SK-N-MC (cell line): ENCODE data around the gene CORO1C.
"Not testable (repeated sequence)": the region's sequence is repeated elsewhere in the genome, so short reads cannot be mapped to it uniquely, and the experiment has no call there.

Experiments used
- DNase-seq: peaks from one replicate; pipeline ENCODE4 v3.0.0-alpha.2; 2011; ENCODE audit warnings: low read depth, low spot score
- H3K27ac ChIP-seq: fragments of 200-600 bp; sonication (generic); 2 replicates; pipeline ENCODE4 v1.5.1; 2016; ENCODE audit warnings: mixed run types
- H3K36me3 ChIP-seq: fragments of 200-600 bp; sonication (generic); 2 replicates; pipeline ENCODE4 v1.6.1; 2017; ENCODE audit warnings: antibody characterized with exemption, low read length, mixed read lengths; ENCODE audit not compliant: insufficient read depth
- H3K4me3 ChIP-seq: fragments of 200-600 bp; sonication (generic); 2 replicates; pipeline ENCODE4 v1.5.1; 2016
- H3K9ac ChIP-seq: fragments of 200-600 bp; sonication (generic); 2 replicates; pipeline ENCODE4 v1.8.0; 2017; ENCODE audit warnings: mixed run types, mixed read lengths; ENCODE audit not compliant: insufficient read length
- H3K9me3 ChIP-seq: fragments of 200-600 bp; sonication (generic); 2 replicates; pipeline ENCODE4 v1.6.1; 2017; ENCODE audit warnings: low read depth, mild to moderate bottlenecking, antibody characterized with exemption, low read length, moderate library complexity, mixed read lengths
- EZH2 ChIP-seq: fragments of 200-600 bp; sonication (generic); IDR thresholded peaks from one replicate; pipeline ENCODE4 v1.6.1; 2017; ENCODE audit warnings: antibody characterized with exemption
- FOXP2 ChIP-seq: optimal IDR thresholded peaks from 2 replicates; pipeline ENCODE3; 2011; ENCODE audit warnings: mild to moderate bottlenecking, moderate library complexity; ENCODE audit not compliant: insufficient read depth; ENCODE audit errors: extremely low read length, control extremely low read depth
- POLR2AphosphoS5 ChIP-seq: IDR thresholded peaks from 2 replicates; pipeline ENCODE4 v1.6.1; 2012; ENCODE audit warnings: mild to moderate bottlenecking, low read depth, low read length, borderline replicate concordance

CORO1C gene

DNA sequence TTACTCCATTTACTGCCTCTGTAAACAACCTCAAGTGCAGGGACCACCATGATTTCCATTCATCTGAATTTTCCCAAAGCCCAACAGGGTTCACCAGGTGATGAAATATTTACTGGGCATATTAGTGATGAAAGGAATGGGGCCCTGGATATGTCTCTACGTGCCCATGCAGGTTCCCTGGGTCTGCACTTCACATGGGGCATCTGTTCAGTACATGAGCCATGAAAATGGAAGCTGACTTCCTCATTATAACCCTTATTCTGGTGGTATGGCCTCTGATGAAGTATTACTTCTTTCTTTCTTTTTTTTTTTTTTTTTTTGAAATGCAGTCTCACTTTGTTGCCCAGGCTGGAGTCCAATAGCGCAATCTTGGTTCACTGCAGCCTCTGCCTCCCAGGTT is 26.5 kb upstream of the CORO1C start:
- Histone ChIP-seq H3K9me3 (no peaks in the 10 kb centered on the region), H3K36me3 (no peaks in the 10 kb centered on the region), H3K4me3 (no peak overlapping the region), H3K27ac (no peak overlapping the region), H3K9ac (no peak overlapping the region)
- no peak for TF ChIP-seq EZH2
- no peak for TF ChIP-seq POLR2AphosphoS5
- TF ChIP-seq FOXP2: no peak
- DNase-seq: no peak

DNA sequence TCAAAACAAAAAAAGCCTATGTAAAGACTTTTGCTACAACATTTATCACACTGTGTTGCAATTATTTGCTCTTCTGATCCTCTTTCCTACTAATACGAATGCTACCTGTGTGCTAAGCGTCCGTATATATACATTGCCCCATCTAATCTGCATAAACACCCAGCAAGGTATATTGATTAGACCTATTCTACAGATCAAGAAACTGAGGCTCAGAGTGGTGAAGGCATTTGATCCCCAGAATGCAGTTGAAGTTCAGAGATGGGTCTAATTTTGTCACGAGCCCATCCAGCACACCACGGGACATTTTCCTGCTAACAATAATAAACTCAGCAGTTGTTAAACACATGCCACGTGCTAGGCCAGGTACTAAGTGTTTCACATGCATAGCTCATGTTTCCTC is 25.1 kb upstream of the CORO1C start:
- Histone ChIP-seq H3K9ac (no peak overlapping the region), H3K27ac (no peak overlapping the region), H3K9me3 (no peaks in the 10 kb centered on the region), H3K36me3 (no peaks in the 10 kb centered on the region), H3K4me3 (no peak overlapping the region)
- TF ChIP-seq FOXP2 (no peak), POLR2AphosphoS5 (no peak), EZH2 (no peak)
- no peak for DNase-seq

GRCh38 chr12:108755481-108755880 is 24.2 kb upstream of the CORO1C start:
- no peak for DNase-seq
- Histone ChIP-seq H3K9ac (no peak overlapping the region), H3K9me3 (no peaks in the 10 kb centered on the region)

DNA sequence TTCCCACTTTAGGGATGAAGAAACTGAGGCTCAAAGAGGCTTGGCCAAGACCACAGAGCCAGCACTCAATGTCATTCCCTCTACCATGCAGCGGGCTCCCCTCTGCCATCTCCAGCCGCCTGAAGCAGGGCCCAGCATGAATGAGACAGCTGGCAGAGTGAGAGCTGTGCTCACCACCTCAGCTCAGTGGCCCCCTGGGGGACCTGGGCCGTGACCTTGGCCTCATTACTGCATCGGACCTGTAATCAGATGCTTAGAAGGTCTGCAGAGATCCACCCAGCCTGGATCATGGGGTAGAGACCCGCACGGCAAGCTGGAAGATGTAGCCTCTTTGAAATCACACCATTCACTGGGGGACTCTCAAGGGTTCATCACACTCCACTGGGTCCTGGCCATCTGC is 22.7 kb upstream of the CORO1C start:
- Histone ChIP-seq H3K27ac (no peak overlapping the region), H3K4me3 (no peak overlapping the region), H3K36me3 (no peaks in the 10 kb centered on the region), H3K9me3 (no peaks in the 10 kb centered on the region), H3K9ac (no peak overlapping the region)
- no peak for DNase-seq
- TF ChIP-seq EZH2 (no peak), POLR2AphosphoS5 (no peak), FOXP2 (no peak)

More at GRCh38 chr12:108755481-108755880, 24.2 kb upstream of the CORO1C start:
- H3K36me3 ChIP-seq: no peaks in the 10 kb centered on the region
- H3K4me3 ChIP-seq: no peak overlapping the region
- no peak for TF ChIP-seq POLR2AphosphoS5
- no peak for TF ChIP-seq FOXP2
- TF ChIP-seq EZH2: no peak
- no peak overlapping the region for H3K27ac ChIP-seq

DNA sequence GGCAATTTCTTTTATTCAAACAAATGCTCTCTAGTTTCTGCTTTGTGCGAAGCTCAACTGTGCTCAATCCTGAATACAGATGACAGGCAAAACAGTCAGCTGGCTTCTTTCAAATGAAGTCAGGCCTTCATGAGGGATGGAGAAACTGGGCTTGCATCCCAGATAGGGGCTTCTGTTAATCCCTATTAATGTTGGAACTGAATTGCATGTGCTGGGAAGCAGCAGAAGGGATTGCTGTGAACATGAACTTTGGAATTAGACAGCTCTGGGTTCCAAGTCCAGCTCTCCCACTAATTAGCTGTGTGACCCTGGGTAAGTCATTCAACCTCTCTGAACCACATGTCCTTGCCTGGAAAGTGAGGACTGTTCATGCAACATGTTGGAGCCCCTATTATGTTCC is 21.1 kb upstream of the CORO1C start:
- Histone ChIP-seq H3K27ac (0 out of 2 replicates have a peak overlapping the region, but pooled peaks have one; percentile 40), H3K9me3 (no peaks in the 10 kb centered on the region), H3K36me3 (no peaks in the 10 kb centered on the region), H3K9ac (no peak overlapping the region), H3K4me3 (no peak overlapping the region)
- DNase-seq: no peak
- TF ChIP-seq FOXP2 (no peak), POLR2AphosphoS5 (no peak), EZH2 (no peak)

DNA sequence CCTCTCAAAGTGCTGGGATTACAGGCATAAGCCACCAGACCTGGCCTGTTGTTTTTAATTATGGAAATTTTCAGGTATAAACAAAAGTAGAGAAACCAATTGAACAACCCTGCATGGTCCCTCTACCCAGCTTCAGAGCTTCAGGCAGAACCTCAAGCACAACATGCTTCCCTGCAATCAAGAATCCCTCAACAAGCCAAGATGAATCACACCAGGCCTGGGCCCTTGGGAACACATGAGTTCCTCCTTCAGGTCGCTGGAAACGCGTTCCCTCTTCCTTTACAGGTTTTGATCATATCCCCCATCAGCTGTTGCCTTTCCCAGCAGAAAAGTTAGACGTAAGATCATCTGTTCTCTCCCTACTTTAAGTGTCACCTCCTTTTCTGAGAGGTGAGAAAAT is 20.5 kb upstream of the CORO1C start:
- TF ChIP-seq FOXP2 (no peak), POLR2AphosphoS5 (no peak), EZH2 (no peak)
- Histone ChIP-seq H3K36me3 (no peaks in the 10 kb centered on the region), H3K9me3 (no peaks in the 10 kb centered on the region), H3K4me3 (no peak overlapping the region), H3K9ac (no peak overlapping the region), H3K27ac (0 out of 2 replicates have a peak overlapping the region, but pooled peaks have one; percentile 40)
- DNase-seq: no peak

DNA sequence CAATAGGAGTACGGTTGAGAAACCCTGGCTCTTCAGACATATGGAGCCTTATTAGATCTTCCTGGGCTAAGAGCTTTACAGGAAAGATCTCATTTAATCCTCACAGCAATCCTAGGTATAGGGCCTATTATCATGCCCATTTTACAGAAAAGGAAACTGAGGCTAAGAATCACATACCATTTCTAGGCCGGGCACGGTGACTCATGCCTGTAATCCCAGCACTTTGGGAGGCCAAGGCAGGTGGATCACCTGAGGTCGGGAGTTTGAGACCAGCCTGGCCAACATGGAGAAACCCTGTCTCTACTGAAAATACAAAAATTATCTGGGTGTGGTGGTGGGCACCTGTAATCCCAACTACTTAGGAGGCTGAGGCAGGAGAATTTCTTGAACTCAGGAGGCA is 19.7 kb upstream of the CORO1C start:
- peak overlapping the region; percentile 84 for H3K27ac ChIP-seq
- H3K9ac ChIP-seq, DNase-seq, H3K36me3 ChIP-seq, H3K9me3 ChIP-seq: not testable (repeated sequence)
- H3K4me3 ChIP-seq: peak overlapping the region; percentile 44

DNA sequence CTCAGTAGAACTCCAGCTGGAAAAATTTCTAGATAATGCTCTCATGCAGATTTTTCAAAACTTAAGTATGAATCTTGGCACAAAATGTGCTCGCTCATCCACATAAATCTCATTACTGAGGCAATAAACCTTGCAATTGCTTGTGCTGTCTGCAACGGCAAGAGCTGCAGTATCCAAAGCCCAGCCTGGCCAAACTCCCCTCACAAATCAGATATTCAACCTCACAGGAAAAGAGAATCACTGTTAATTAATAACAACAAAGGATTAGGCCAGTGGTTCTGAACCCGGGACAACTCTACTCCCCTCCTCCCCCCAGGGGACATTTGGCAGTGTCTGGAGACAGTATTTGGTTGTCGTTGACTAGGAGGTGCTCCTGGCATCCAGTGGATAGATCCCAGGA is 19.2 kb upstream of the CORO1C start:
- H3K36me3 ChIP-seq: no peaks in the 10 kb centered on the region
- TF ChIP-seq POLR2AphosphoS5: no peak
- no peak for TF ChIP-seq EZH2
- no peak for TF ChIP-seq FOXP2
- H3K9me3 ChIP-seq: no peaks in the 10 kb centered on the region
- H3K4me3 ChIP-seq: peak overlapping the region; percentile 44
- no peak for DNase-seq
- peak overlapping the region; percentile 84 for H3K27ac ChIP-seq
- H3K9ac ChIP-seq: peak overlapping the region; percentile 42

- DNase-seq: no peak
- H3K9ac ChIP-seq: no peak overlapping the region
- no peaks in the 10 kb centered on the region for H3K36me3 ChIP-seq
- no peak overlapping the region for H3K4me3 ChIP-seq
- H3K9me3 ChIP-seq: no peaks in the 10 kb centered on the region
- no peak overlapping the region for H3K27ac ChIP-seq
- TF ChIP-seq FOXP2 (no peak), EZH2 (no peak), POLR2AphosphoS5 (no peak)
Measured at GRCh38 chr12:108747563-108747962, 16.2 kb upstream of the CORO1C start.

- H3K9me3 ChIP-seq: no peaks in the 10 kb centered on the region
- H3K27ac ChIP-seq: no peak overlapping the region
- H3K4me3 ChIP-seq: no peak overlapping the region
- H3K9ac ChIP-seq: no peak overlapping the region
- TF ChIP-seq FOXP2 (no peak), EZH2 (no peak), POLR2AphosphoS5 (no peak)
- no peaks in the 10 kb centered on the region for H3K36me3 ChIP-seq
- no peak for DNase-seq
Measured at GRCh38 chr12:108745641-108746040, 14.3 kb upstream of the CORO1C start.
